OCI-LY3 (cell line): ENCODE results near the gene DCAF12.

Experiments used
- CTCF ChIP-seq: fragments of 200-600, 300-600 bp; sonication (generic); IDR thresholded peaks from 2 replicates; pipeline ENCODE4 v1.5.1; 2014; ENCODE audit warnings: antibody characterized with exemption, low read length, low read depth
- EZH2phosphoT487 ChIP-seq: fragments of 200-600 bp; shearing (Covaris generic); IDR thresholded peaks from 2 replicates; pipeline ENCODE4 v1.6.1; 2018; ENCODE audit warnings: antibody characterized with exemption, mixed run types, low read depth

DNA sequence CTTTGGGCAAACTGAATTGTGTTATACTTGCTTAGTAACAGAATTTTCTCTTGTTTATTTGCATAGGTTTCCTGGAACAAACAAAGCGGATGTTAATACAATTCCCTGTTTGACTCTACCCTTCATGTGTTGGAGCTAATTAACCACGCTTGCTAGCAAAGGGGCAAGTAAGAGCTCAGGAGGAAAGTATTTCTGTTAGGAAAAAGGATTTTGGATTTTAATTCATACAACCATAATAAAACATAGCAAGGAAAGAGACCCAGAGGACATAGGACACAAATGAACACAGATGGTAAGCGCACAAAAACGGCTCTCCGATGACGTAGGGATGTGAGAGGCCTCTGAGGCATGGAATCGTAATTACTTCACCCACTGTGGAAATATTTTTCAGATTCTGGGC lies 5.1 kb upstream of the DCAF12 start:
- TF ChIP-seq CTCF (no peak), EZH2phosphoT487 (no peak)
